DOHH2 (cell line): ENCODE data around the gene GAS6.

ENCODE experiments used
- H3F3A ChIP-seq: fragments of 200-600 bp; sonication (generic), shearing (Covaris generic); 2 replicates; pipeline ENCODE4 v1.6.0; 2016; ENCODE audit warnings: antibody characterized with exemption, mild to moderate bottlenecking; ENCODE audit not compliant: control insufficient read depth, insufficient read depth
- H3K27ac ChIP-seq: fragments of 200-600 bp; sonication (generic); 2 replicates; pipeline ENCODE4 v1.5.1; 2014; ENCODE audit warnings: low read depth, mild to moderate bottlenecking, low read length, moderate library complexity
- H3K27me3 ChIP-seq: fragments of 200-600 bp; sonication (generic); 2 replicates; pipeline ENCODE4 v1.6.1; 2014; ENCODE audit warnings: mild to moderate bottlenecking, low read length, mixed read lengths; ENCODE audit not compliant: control insufficient read depth
- H3K36me3 ChIP-seq: fragments of 200-600 bp; sonication (generic); 2 replicates; pipeline ENCODE4 v1.6.1; 2014; ENCODE audit warnings: mild to moderate bottlenecking, low read length, moderate library complexity, mixed read lengths; ENCODE audit not compliant: control insufficient read depth
- H3K4me1 ChIP-seq: fragments of 200-600 bp; sonication (generic); 2 replicates; pipeline ENCODE4 v1.6.1; 2014; ENCODE audit warnings: mild to moderate bottlenecking, low read length, mixed read lengths; ENCODE audit not compliant: control insufficient read depth
- H3K4me2 ChIP-seq: fragments of 200-600 bp; sonication (generic); 2 replicates; pipeline ENCODE4 v1.6.0; 2014; ENCODE audit warnings: mild to moderate bottlenecking, low read length, moderate library complexity
- H3K4me3 ChIP-seq: fragments of 200-600 bp; sonication (generic); 2 replicates; pipeline ENCODE4 v1.5.1; 2014; ENCODE audit warnings: mild to moderate bottlenecking, low read length, mixed read lengths
- H3K79me2 ChIP-seq: fragments of 200-600 bp; sonication (generic); 2 replicates; pipeline ENCODE4 v1.6.1; 2014; ENCODE audit warnings: mild to moderate bottlenecking, low read length, mixed read lengths; ENCODE audit not compliant: control insufficient read depth
- H3K9me2 ChIP-seq: fragments of 200-600 bp; sonication (generic); replicated peaks from 2 replicates; pipeline ENCODE4 v1.6.1; 2014; ENCODE audit warnings: mild to moderate bottlenecking, low read length, mixed read lengths; ENCODE audit not compliant: control insufficient read depth
- H3K9me3 ChIP-seq: fragments of 200-600 bp; sonication (generic); 2 replicates; pipeline ENCODE4 v1.6.1; 2014; ENCODE audit warnings: antibody characterized with exemption, low read length, mixed read lengths; ENCODE audit not compliant: control insufficient read depth, insufficient read depth
- H4K20me1 ChIP-seq: fragments of 200-600 bp; sonication (generic); 2 replicates; pipeline ENCODE4 v1.6.0; 2014; ENCODE audit warnings: low read depth, mild to moderate bottlenecking, antibody characterized with exemption, low read length, moderate library complexity; ENCODE audit not compliant: control insufficient read depth, insufficient read depth
- EZH2phosphoT487 ChIP-seq: fragments of 200-600 bp; sonication (generic); IDR thresholded peaks from 2 replicates; pipeline ENCODE4 v1.6.1; 2017; ENCODE audit warnings: borderline replicate concordance, mild to moderate bottlenecking, antibody characterized with exemption, low read length, moderate library complexity, mixed read lengths
- TF ChIP-seq, protein P1 (sequence below): fragments of 200-600 bp; sonication (generic); IDR thresholded peaks from one replicate; pipeline ENCODE4 v1.5.1; 2014; ENCODE audit warnings: antibody characterized with exemption, mild to moderate bottlenecking, low read depth, low read length; ENCODE audit not compliant: poor library complexity, severe bottlenecking

GAS6 gene

DNA sequence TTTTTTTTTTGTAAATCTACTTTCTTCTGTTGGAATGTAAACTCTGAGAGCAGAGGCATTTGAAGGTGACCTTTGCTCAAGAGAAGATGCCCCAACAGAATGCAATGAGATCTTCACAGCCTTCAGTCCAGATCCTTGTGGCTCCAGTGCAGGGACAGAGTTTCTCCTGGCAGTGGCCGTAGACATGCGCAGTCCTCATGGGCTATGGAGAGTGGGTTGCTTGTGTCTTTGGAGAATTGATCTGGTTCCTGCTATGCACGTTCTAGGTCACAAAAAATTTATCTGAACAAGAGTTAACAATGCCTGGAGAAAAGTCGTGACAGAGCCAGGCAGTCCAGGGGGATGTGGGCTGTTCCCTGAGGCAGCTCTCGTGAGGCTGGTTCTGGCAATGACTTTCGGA, 74.7 kb downstream of the GAS6 start:
- Histone ChIP-seq H3K9me2 (no peaks in the 10 kb centered on the region), H3K27me3 (no peaks in the 10 kb centered on the region), H4K20me1 (no peaks in the 10 kb centered on the region; the same call in 1 of the 2 replicates), H3K79me2 (no peaks in the 10 kb centered on the region), H3K4me3 (no peak overlapping the region), H3K9me3 (no peaks in the 10 kb centered on the region), H3K4me1 (no peaks in the 10 kb centered on the region), H3K27ac (no peak overlapping the region), H3K36me3 (no peaks in the 10 kb centered on the region), H3K4me2 (no peak overlapping the region), H3F3A (no peaks in the 10 kb centered on the region)
- TF ChIP-seq EZH2phosphoT487 = no peak
- TF ChIP-seq, protein P1, sequence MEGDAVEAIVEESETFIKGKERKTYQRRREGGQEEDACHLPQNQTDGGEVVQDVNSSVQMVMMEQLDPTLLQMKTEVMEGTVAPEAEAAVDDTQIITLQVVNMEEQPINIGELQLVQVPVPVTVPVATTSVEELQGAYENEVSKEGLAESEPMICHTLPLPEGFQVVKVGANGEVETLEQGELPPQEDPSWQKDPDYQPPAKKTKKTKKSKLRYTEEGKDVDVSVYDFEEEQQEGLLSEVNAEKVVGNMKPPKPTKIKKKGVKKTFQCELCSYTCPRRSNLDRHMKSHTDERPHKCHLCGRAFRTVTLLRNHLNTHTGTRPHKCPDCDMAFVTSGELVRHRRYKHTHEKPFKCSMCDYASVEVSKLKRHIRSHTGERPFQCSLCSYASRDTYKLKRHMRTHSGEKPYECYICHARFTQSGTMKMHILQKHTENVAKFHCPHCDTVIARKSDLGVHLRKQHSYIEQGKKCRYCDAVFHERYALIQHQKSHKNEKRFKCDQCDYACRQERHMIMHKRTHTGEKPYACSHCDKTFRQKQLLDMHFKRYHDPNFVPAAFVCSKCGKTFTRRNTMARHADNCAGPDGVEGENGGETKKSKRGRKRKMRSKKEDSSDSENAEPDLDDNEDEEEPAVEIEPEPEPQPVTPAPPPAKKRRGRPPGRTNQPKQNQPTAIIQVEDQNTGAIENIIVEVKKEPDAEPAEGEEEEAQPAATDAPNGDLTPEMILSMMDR = no peak

DNA sequence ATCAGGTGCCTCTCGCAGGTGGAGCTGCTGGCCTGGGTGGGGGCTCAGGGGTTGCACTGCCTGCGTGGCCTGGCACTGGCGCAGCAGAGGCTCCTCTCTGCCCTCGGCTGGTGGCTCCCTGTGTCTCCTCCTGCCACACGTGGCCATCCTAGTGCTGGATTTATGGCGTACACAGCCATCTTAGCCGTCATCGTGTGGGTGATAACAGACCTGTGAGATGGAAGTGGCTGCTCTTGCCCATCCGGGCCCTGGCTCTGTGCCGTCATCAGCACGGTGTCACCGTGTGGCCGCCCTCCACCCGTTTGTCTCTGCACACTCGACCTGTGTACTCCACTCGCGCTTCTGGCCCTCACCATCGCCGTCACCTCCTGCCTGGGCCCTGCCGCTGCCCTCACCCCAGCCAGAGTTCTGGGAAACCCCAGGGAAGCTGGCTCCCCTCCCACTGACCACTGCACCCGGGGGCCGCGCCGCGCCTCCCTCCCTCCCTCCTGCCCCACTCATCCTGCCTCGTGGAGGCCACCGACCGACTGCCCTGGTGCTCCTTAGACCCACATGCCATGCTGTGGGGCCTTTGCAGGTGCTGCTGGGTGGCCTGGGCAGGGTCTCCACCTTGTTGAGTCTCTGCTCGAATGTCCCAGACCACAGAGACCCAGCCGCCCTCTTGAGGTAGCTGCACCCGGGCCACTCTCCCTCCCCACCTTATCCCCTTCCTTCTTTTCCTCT, 75.3 kb downstream of the GAS6 start:
- no peaks in the 10 kb centered on the region for H3K36me3 ChIP-seq
- H3K27ac ChIP-seq = no peak overlapping the region
- no peaks in the 10 kb centered on the region for H3K9me2 ChIP-seq
- no peaks in the 10 kb centered on the region for H3K27me3 ChIP-seq
- H3K4me3 ChIP-seq = no peak overlapping the region
- TF ChIP-seq EZH2phosphoT487 = no peak
- TF ChIP-seq, protein P1 = no peak
- H4K20me1 ChIP-seq = no peaks in the 10 kb centered on the region; the same call in 1 of the 2 replicates
- H3K4me1 ChIP-seq = no peaks in the 10 kb centered on the region
- no peaks in the 10 kb centered on the region for H3F3A ChIP-seq
- no peaks in the 10 kb centered on the region for H3K9me3 ChIP-seq
- no peaks in the 10 kb centered on the region for H3K79me2 ChIP-seq
- no peak overlapping the region for H3K4me2 ChIP-seq

DNA sequence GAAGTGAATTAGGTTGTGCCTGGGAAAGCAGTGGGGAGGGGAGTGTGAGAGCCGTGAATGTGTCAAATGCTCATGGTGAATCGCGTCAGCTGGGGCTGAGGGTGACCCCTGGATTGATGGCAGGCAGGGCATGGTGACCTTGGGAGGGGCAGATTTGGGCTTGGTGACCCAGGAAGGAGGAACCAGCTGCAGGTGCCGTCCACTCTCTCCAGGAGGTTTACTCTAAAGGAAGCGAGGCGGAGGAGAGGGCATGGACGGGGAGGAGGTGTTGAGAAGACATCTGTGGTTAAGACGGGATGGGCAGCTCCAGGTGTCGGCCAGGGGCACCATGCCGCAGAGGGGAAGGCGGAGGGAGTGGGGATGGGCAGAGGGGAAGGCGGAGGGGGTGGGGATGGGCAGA, 76.2 kb downstream of the GAS6 start:
- Histone ChIP-seq H3K27me3 (no peaks in the 10 kb centered on the region), H3K9me2 (no peaks in the 10 kb centered on the region), H3K9me3 (no peaks in the 10 kb centered on the region), H4K20me1 (no peaks in the 10 kb centered on the region; the same call in 1 of the 2 replicates), H3K4me3 (no peak overlapping the region), H3K27ac (no peak overlapping the region), H3K4me2 (no peak overlapping the region), H3K4me1 (no peaks in the 10 kb centered on the region), H3K79me2 (no peaks in the 10 kb centered on the region), H3F3A (no peaks in the 10 kb centered on the region), H3K36me3 (no peaks in the 10 kb centered on the region)
- TF ChIP-seq EZH2phosphoT487 = no peak

GRCh38 chr13:113786262-113786841, 77.5 kb downstream of the GAS6 start:
- H3K4me2 ChIP-seq = no peak overlapping the region

More at GRCh38 chr13:113786262-113786841, 77.5 kb downstream of the GAS6 start:
- TF ChIP-seq, protein P1 = no peak
- no peak for TF ChIP-seq EZH2phosphoT487
- H3K9me3 ChIP-seq = no peaks in the 10 kb centered on the region
- H3F3A ChIP-seq = no peaks in the 10 kb centered on the region
- H3K27me3 ChIP-seq = no peaks in the 10 kb centered on the region
- no peaks in the 10 kb centered on the region for H3K36me3 ChIP-seq
- no peak overlapping the region for H3K27ac ChIP-seq
- no peaks in the 10 kb centered on the region for H3K9me2 ChIP-seq
- H3K4me3 ChIP-seq = no peak overlapping the region
- H3K4me1 ChIP-seq = no peaks in the 10 kb centered on the region
- no peaks in the 10 kb centered on the region for H3K79me2 ChIP-seq
- H4K20me1 ChIP-seq = no peaks in the 10 kb centered on the region; the same call in 1 of the 2 replicates
